Ovary (tissue), 9 donors: ENCODE data around the gene SET. TPM values are rescaled to one million over a fixed set of nuclear protein-coding genes. Genes with fewer than 3 reads are reported as not detected.
A peak's percentile ranks its signal among the peaks of the same experiment; 100 is the strongest.
"Not testable (repeated sequence)": the region's sequence is repeated elsewhere in the genome, so short reads cannot be mapped to it uniquely, and the experiment has no call there.

Source experiments
- DNase-seq, 5 donors: peaks; one replicate each; pipeline ENCODE4 v3.0.0-alpha.2; 2019 to 2020
- H3K27ac ChIP-seq, 2 donors: fragments of 200-600 bp; one replicate each; pipeline versions ENCODE4 v1.5.1 to v1.8.0; 2019 to 2022
- H3K27me3 ChIP-seq: fragments of 200-600 bp; one replicate; pipeline ENCODE4 v1.8.0; 2022
- H3K36me3 ChIP-seq: fragments of 200-600 bp; sonication (generic); one replicate; pipeline ENCODE4 v1.5.1; 2019
- H3K4me1 ChIP-seq: one replicate; pipeline ENCODE4 v1.8.1; 2013; ENCODE audit warnings: mild to moderate bottlenecking, moderate library complexity; ENCODE audit not compliant: insufficient read depth
- H3K4me3 ChIP-seq: fragments of 200-600 bp; sonication (generic); one replicate; pipeline ENCODE4 v1.5.1; 2017
- H3K9me3 ChIP-seq, 2 donors: fragments of 200-600 bp in 1 of 2; sonication (generic) in 1 of 2; one replicate each; pipeline versions ENCODE4 v1.5.1 to v1.8.1; 2013 to 2019; ENCODE audit warnings: mild to moderate bottlenecking in 1 of 2, moderate library complexity in 1 of 2
- EP300 ChIP-seq: sonication (generic); formaldehyde crosslinking; IDR thresholded peaks from one replicate; pipeline ENCODE4 v1.6.1; 2017; ENCODE audit warnings: antibody characterized with exemption
- POLR2A ChIP-seq: fragments of 450-650 bp; IDR thresholded peaks from one replicate; pipeline ENCODE4 v1.6.1; 2017; ENCODE audit warnings: antibody characterized with exemption, mild to moderate bottlenecking, moderate library complexity
- WGBS, 3 donors: extraction: QIAGEN DNeasy Blood & Tissue Kit in 1 of 3; methylation state at CpG; one replicate each; pipeline versions ENCODE4 v1.1.5 to v1.1.7; 2013 to 2017; 5-methylcytosine and 5-hydroxymethylcytosine counted together
- intact Hi-C, 4 donors: fragments of 100-400 bp; cut with DNase I; formaldehyde crosslinking; loops; one replicate each; pipeline versions ENCODE4 v1.11.0 to v1.15.1; 2022 to 2023
- polyA plus RNA-seq, 2 donors: library from polyadenylated mRNA; stranded (reverse); fragments of 200-250 nt in 1 of 2; fragments of 350-450 nt in 1 of 2; fragmentation: Illumina TruSeq in 1 of 2; extraction: RNeasy Lipid Tissue Mini Kit (QIAGEN cat#74804) in 1 of 2; gene quantifications; one replicate each; pipeline ENCODE4 v1.2.3, GENCODE V29; 2013 to 2014
- total RNA-seq, 7 donors: library from RNA; depleted of rRNA in 2 of 7; stranded (reverse); fragments of >200 nt in 2 of 7; fragmentation: NEBNext Ultra II Directional in 3 of 7; extraction: Animal tissue kit (Norgen Biotek cat#: 25700) in 3 of 7; gene quantifications; one replicate each; pipeline versions ENCODE4 v1.1.0 to v1.2.4, GENCODE V29; 2016 to 2023
- TF ChIP-seq, protein P1 (sequence below), 3 donors: fragments of 450-650 bp in 2 of 3; fragments of 200-600 bp in 1 of 3; IDR thresholded peaks; one replicate each; pipeline versions ENCODE4 v1.5.1 to v1.8.0; 2016 to 2022; ENCODE audit warnings: antibody characterized with exemption in 3 of 3, mild to moderate bottlenecking in 1 of 3
- donor health status: DM: no; HTN: no; CAD: no; lungs with moderate emphysema.
- donor health status: DM: no; HTN: no; CAD: no.
- donor health status: Bipolar disorder and iron deficiency.
- donor health status: DM: yes; HTN: yes; CAD: no.
- donor health status: DM: no; HTN: no; CAD: no.
- donor health status: DM: yes; HTN: yes; CAD: no.

The SET gene
- total and polyA plus RNA-seq, 9 donors = 119 to 328 (median 291) TPM

DNA sequence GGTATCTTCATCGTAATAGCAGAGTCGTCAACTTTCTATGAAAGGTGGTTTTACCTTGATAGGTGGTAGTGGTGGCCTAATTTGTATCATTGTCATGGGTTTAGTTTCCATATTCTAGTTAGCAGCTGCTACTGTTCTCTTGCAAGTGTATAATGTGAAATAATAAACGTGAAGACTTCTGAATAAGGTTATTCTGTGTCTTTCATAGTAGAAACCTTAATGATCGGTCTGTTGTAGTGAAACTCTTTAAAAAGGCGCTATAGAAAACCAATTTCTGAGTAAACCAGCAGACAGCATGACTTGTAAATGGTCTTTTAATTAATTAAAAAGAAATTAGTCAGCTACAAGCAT is 1.6 kb downstream of the SET start:
- no peak for TF ChIP-seq EP300
- intact Hi-C loops = loop anchor here in 1 of 4 donors (5.0 kb wide), 1 partner anchor 53 kb away; no protein-coding TSS in a partner anchor
- no peaks in the 10 kb centered on the region for H3K36me3 ChIP-seq
- no peak for DNase-seq
- peak overlapping the region in 1 of 2 donors; percentile 26 for H3K27ac ChIP-seq
- H3K4me3 ChIP-seq = peak overlapping the region; percentile 83
- no peaks in the 10 kb centered on the region for H3K9me3 ChIP-seq
- peaks cover 2% of the 10 kb centered on the region for H3K4me1 ChIP-seq
- H3K27me3 ChIP-seq = no peaks in the 10 kb centered on the region
- 7 to 11% (median 10%) methylated on average over 5 of the region's 5 CpGs for WGBS, 3 donors

DNA sequence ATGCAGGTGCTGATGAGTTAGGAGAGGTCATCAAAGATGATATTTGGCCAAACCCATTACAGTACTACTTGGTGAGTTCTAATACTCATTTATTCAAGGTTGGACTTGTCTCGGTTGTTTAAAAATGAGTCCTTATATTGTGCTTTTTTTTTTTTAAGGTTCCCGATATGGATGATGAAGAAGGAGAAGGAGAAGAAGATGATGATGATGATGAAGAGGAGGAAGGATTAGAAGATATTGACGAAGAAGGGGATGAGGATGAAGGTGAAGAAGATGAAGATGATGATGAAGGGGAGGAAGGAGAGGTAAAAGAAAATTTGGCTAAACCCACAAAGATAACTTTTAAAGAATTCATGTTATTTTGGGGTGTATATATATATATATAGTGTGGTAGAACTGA is 4.7 kb downstream of the SET start:
- WGBS, 3 donors = 70 to 79% (median 72%) methylated on average over 3 of the region's 3 CpGs
- intact Hi-C loops = loop anchor here in 1 of 4 donors (5.0 kb wide), 1 partner anchor 56 kb away; no protein-coding TSS in a partner anchor
- not testable (repeated sequence) for H3K27ac ChIP-seq, H3K27me3 ChIP-seq, H3K4me3 ChIP-seq, DNase-seq, H3K4me1 ChIP-seq, H3K9me3 ChIP-seq, H3K36me3 ChIP-seq

DNA sequence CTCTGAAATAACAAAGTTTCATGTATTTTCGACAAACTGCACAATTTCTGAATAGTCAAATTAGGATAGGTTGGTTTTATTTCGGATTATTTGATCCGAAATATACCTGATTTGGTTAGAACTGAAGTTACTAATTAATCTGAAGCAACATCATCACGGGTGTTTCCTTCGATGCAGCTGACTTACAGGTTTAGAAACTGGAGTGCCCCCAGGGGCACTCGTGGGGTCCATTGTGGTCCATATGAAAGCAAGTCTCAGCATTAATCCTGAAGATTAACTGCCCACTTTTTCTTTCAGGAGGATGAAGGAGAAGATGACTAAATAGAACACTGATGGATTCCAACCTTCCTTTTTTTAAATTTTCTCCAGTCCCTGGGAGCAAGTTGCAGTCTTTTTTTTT is 5.3 kb downstream of the SET start:
- no peak for DNase-seq
- intact Hi-C loops = loop anchor here in 1 of 4 donors (5.0 kb wide), 1 partner anchor 57 kb away; no protein-coding TSS in a partner anchor
- Histone ChIP-seq H3K4me1 (peaks cover 2% of the 10 kb centered on the region), H3K9me3 (no peaks in the 10 kb centered on the region), H3K4me3 (no peak overlapping the region), H3K27ac (no peak overlapping the region), H3K27me3 (no peaks in the 10 kb centered on the region), H3K36me3 (no peaks in the 10 kb centered on the region)
- TF ChIP-seq EP300 (no peak), POLR2A (no peak)
- TF ChIP-seq, protein P1, sequence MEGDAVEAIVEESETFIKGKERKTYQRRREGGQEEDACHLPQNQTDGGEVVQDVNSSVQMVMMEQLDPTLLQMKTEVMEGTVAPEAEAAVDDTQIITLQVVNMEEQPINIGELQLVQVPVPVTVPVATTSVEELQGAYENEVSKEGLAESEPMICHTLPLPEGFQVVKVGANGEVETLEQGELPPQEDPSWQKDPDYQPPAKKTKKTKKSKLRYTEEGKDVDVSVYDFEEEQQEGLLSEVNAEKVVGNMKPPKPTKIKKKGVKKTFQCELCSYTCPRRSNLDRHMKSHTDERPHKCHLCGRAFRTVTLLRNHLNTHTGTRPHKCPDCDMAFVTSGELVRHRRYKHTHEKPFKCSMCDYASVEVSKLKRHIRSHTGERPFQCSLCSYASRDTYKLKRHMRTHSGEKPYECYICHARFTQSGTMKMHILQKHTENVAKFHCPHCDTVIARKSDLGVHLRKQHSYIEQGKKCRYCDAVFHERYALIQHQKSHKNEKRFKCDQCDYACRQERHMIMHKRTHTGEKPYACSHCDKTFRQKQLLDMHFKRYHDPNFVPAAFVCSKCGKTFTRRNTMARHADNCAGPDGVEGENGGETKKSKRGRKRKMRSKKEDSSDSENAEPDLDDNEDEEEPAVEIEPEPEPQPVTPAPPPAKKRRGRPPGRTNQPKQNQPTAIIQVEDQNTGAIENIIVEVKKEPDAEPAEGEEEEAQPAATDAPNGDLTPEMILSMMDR (IDR thresholded peaks at IDR 0.05) = no peak
- WGBS, 3 donors = 73 to 81% (median 73%) methylated on average over 6 of the region's 6 CpGs

DNA sequence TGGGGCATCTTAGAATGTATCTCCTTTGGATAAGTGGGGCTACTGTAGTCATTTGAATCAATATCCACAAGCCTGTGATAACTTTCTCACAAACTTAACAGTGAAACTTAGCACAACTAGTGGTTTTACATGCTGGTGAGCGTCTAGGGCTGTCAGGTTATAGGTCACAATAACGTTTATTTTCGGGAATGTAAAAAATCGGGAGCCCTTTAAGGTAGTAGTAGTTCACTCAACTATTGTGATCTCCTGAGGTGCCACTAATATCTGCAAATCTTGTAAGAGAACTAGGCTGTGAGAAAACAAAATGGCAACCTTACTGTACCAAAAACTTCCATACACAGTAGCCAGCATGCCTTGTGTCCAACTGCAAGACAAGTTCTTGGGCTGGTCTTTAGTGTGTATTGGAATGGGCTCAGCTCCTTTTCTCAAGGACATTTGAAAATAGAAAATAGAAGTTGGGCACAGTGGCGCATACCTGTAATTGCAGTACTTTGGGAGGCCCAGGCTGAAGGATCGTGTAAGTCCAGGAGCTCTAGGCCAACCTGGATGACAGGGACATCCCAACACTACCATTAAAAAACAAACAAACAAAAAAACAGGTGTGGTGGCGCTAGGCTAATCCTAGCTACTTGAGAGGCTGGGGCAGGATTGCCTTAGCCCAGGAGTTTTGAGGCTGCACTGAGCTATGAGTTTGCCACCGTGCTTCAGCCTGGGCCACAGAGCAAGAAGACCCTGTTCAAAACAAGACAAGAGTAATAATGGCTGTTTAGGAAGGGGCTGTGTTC is 8.1 kb downstream of the SET start:
- DNase-seq = peak in 1 of 5 donors; percentile 3
- no peak for TF ChIP-seq POLR2A
- intact Hi-C loops = no loop called here
- 58 to 68% (median 58%) methylated on average over 8 of the region's 8 CpGs for WGBS, 3 donors
- Histone ChIP-seq H3K4me1 (peaks cover under 1% of the 10 kb centered on the region), H3K36me3 (no peaks in the 10 kb centered on the region), H3K4me3 (no peak overlapping the region), H3K27me3 (no peaks in the 10 kb centered on the region), H3K9me3 (no peaks in the 10 kb centered on the region), H3K27ac (no peak overlapping the region)

DNA sequence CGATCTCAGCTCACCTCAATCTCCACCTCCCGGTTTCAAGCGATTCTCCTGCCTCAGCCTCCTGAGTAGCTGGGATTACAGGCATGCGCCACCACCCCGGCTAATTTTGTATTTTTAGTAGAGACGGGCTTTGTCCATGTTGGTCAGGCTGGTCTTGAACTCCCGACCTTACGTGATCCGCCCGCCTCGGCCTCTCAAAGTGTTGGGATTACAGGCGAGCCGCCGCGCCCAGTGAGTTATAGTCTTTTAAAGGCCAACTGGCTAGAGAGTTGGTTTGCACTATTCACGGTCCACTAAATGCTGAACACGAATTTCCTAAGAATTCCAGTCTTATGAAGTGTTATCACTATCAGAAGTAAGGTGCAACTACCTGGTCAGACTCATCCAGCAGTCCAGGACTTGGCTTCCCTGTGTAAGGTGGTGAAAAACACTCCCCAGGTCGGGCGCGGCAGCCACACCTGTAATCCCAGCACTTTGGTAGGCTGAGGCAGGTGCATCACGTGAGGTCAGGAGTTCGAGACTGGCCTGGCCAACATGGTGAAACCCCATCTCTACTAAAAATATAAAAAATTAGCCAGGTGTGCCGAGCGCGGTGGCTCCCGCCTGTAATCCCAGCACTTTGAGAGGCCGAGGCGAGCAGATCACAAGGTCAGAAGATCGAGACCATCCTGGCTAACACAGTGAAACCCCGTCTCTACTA is 10.2 kb downstream of the SET start:
- peak in 2 of 5 donors; percentile 10 to 26 for DNase-seq
- WGBS, 3 donors = 91 to 95% (median 93%) methylated on average over 30 of the region's 30 CpGs
- H3K36me3 ChIP-seq, H3K4me3 ChIP-seq, H3K9me3 ChIP-seq, intact Hi-C loops, H3K27ac ChIP-seq, H3K27me3 ChIP-seq, H3K4me1 ChIP-seq: not testable (repeated sequence)

DNA sequence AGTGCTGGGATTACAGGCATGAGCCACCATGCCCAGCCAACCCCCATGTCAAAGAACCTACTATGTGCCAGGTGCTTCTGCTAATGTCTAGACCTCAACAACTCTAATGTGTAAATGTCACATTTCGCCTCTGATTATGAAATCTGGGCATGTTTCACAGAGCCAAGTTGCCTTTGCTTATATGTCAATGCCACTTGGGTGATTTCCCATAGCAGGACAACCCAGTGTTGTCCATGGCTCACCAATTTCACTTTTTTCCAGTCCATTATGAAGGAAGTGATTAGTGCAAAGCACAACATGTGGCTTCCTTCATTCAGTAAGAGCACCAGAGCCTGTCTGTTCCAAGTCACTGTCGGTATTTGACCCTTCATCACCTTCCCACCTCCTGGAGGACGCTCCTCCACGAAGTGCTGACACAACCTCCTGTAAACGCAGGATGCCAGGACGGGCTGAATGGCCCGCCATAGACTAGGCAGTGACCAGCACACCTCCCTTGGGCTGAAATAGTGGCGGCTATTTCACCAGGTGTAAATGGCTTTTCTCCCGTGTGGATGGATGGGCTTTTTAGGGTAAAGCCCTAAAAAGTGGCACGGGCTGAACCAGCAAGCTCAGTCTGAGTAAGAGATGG is 12.3 kb downstream of the SET start:
- Histone ChIP-seq H3K36me3 (no peaks in the 10 kb centered on the region), H3K9me3 (no peaks in the 10 kb centered on the region), H3K4me3 (no peak overlapping the region), H3K27me3 (no peaks in the 10 kb centered on the region), H3K27ac (no peak overlapping the region), H3K4me1 (peaks cover 1% of the 10 kb centered on the region)
- intact Hi-C loops = no loop called here
- WGBS, 3 donors = 41 to 52% (median 50%) methylated on average over 10 of the region's 10 CpGs
- DNase-seq = peak in 1 of 5 donors; percentile 27
- TF ChIP-seq EP300 (no peak), POLR2A (no peak)
- TF ChIP-seq, protein P1 (IDR thresholded peaks at IDR 0.05) = no peak
